Pancreas (tissue), 10 donors: ENCODE data around the gene SLC41A1. TPM values are rescaled to one million over a fixed set of nuclear protein-coding genes. Genes with fewer than 3 reads are reported as not detected.
A peak's percentile ranks its signal among the peaks of the same experiment; 100 is the strongest.

Experiments used
- ATAC-seq, 4 donors: fragments of 200-7000 bp; cut with Tn5 transposase; one replicate each; pipeline versions ENCODE4 v1.8.0 to v1.9.1; 2020; ENCODE audit warnings: mild to moderate bottlenecking in 4 of 4, moderate library complexity in 4 of 4
- DNase-seq, 6 donors: peaks; one replicate each; pipeline ENCODE4 v3.0.0-alpha.2; 2020
- FAIRE-seq: peaks from 2 replicates; lab custom pipeline; 2012; peaks lifted over from hg19 to GRCh38; lab: Jason Lieb, UNC
- H3K27ac ChIP-seq, 4 donors: fragments of 200-600 bp; sonication (generic); 1 replicate in 3 of 4; 2 replicates in 1 of 4; pipeline versions ENCODE4 v1.5.0 to v1.8.0; 2020
- H3K27me3 ChIP-seq, 4 donors: fragments of 200-600 bp; one replicate each; pipeline ENCODE4 v1.8.0; 2021
- H3K36me3 ChIP-seq, 3 donors: fragments of 200-600 bp; sonication (generic) in 1 of 3; one replicate each; pipeline versions ENCODE4 v1.5.0 to v1.8.0; 2020 to 2021
- H3K4me1 ChIP-seq, 3 donors: fragments of 200-600 bp; one replicate each; pipeline ENCODE4 v1.8.0; 2021
- H3K4me3 ChIP-seq, 4 donors: fragments of 200-600 bp; sonication (generic) in 2 of 4; one replicate each; pipeline versions ENCODE4 v1.5.0 to v1.8.0; 2020 to 2021
- H3K9me3 ChIP-seq, 4 donors: fragments of 200-600 bp; one replicate each; pipeline ENCODE4 v1.8.0; 2021
- WGBS, 2 donors: extraction: QIAGEN DNeasy Blood & Tissue Kit; methylation state at CpG; one replicate each; pipeline ENCODE4 v1.1.7; 2013; 5-methylcytosine and 5-hydroxymethylcytosine counted together
- intact Hi-C, 3 donors: fragments of 100-400 bp; cut with DNase I; formaldehyde crosslinking; loops; one replicate each; pipeline versions ENCODE4 v1.11.1 to v1.14.2; 2022
- polyA plus RNA-seq, 2 donors: library from polyadenylated mRNA; stranded (reverse); fragments of 200-250 nt; gene quantifications; one replicate each; pipeline ENCODE4 v1.2.3, GENCODE V29; 2013
- total RNA-seq, 6 donors: library from RNA; stranded (reverse); fragmentation: NEBNext Ultra II Directional in 4 of 6; extraction: Animal tissue kit (Norgen Biotek cat#: 25700) in 4 of 6; gene quantifications; one replicate each; pipeline versions ENCODE4 v1.2.1 to v1.2.4, GENCODE V29; 2021 to 2023
- TF ChIP-seq, protein P1 (sequence below), 4 donors: fragments of 200-600 bp; sonication (generic) in 3 of 4; IDR thresholded peaks; one replicate each; pipeline versions ENCODE4 v1.5.0 to v1.8.0; 2021; ENCODE audit warnings: antibody characterized with exemption in 4 of 4
- donor health status: healthy with polysubstance abuse.
- donor health status: DM: no; HTN: no; CAD: no; lungs with moderate emphysema.
- donor health status: DM: no; HTN: no; CAD: no.
- donor health status: control.
- donor health status: control.
- donor health status: Bipolar disorder and iron deficiency.
- donor health status: DM: yes; HTN: yes; CAD: no.
- donor health status: DM: no; HTN: no; CAD: no.
- donor health status: DM: no; HTN: no; CAD: no.
- donor health status: DM: yes; HTN: yes; CAD: no.

Gene SLC41A1
- total and polyA plus RNA-seq, 8 donors = 20.7 to 57.7 (median 36.8) TPM

DNA sequence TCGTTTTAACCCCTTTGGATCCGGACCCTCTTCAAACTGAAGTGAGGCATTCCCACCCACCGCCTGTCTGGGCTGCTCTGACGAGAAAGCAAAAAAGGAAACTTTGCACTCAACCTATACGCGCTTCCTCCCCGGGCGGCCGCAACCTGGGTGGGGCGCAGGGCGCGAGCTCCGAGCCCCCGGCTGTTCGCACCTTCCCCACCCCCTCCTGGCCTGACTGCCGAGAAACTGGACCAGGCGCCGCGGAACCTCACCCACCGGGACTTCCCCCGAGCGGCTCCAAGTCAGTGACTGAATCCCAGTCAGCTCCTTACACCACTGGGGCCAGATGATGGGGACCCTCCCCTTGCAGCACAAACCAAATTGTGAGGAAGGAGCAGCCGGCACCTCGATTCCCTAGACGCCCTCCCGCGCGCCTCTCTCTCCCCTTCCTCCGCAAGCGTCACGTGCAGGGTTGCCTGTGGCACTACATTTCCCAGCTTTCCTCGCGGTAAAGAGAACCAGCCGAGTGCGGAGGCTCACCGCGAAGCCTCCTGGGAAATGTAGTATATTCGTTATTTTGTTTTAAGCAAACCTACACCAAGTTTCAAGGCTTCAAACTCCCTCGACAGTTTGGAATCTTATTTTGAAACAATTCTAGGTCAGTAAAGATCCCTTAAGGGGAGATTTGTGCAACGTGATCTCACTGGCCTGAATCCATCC is 37.8 kb downstream of the SLC41A1 start, which contains the start of gene RAB29:
Gene RAB29, minus strand, starts transcription at position 468 of the 702 bp plus-strand sequence. CDS start 526 bp downstream, outside the sequence.
- TF ChIP-seq, protein P1, sequence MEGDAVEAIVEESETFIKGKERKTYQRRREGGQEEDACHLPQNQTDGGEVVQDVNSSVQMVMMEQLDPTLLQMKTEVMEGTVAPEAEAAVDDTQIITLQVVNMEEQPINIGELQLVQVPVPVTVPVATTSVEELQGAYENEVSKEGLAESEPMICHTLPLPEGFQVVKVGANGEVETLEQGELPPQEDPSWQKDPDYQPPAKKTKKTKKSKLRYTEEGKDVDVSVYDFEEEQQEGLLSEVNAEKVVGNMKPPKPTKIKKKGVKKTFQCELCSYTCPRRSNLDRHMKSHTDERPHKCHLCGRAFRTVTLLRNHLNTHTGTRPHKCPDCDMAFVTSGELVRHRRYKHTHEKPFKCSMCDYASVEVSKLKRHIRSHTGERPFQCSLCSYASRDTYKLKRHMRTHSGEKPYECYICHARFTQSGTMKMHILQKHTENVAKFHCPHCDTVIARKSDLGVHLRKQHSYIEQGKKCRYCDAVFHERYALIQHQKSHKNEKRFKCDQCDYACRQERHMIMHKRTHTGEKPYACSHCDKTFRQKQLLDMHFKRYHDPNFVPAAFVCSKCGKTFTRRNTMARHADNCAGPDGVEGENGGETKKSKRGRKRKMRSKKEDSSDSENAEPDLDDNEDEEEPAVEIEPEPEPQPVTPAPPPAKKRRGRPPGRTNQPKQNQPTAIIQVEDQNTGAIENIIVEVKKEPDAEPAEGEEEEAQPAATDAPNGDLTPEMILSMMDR (IDR thresholded peaks at IDR 0.05) = no peak
- peak within 1 kb of the TSS in 1 of 4 donors; percentile 24 for H3K27ac ChIP-seq
- intact Hi-C loops = no loop called here
- FAIRE-seq (no peak), ATAC-seq (peak; percentile 97 to 99 (median 98)), DNase-seq (peak; percentile 63 to 85 (median 78))
- 0% methylated on average over 40 of the region's 40 CpGs for WGBS, 2 donors
- no peaks in the 10 kb centered on the region for H3K36me3 ChIP-seq
- peaks cover 0 to 3% (median 0%) of the 10 kb centered on the region in 3 donors for H3K4me1 ChIP-seq
- H3K4me3 ChIP-seq = peak within 1 kb of the TSS; percentile 66 to 81 (median 74)
- no peaks in the 10 kb centered on the region for H3K27me3 ChIP-seq
- H3K9me3 ChIP-seq = no peaks in the 10 kb centered on the region

DNA sequence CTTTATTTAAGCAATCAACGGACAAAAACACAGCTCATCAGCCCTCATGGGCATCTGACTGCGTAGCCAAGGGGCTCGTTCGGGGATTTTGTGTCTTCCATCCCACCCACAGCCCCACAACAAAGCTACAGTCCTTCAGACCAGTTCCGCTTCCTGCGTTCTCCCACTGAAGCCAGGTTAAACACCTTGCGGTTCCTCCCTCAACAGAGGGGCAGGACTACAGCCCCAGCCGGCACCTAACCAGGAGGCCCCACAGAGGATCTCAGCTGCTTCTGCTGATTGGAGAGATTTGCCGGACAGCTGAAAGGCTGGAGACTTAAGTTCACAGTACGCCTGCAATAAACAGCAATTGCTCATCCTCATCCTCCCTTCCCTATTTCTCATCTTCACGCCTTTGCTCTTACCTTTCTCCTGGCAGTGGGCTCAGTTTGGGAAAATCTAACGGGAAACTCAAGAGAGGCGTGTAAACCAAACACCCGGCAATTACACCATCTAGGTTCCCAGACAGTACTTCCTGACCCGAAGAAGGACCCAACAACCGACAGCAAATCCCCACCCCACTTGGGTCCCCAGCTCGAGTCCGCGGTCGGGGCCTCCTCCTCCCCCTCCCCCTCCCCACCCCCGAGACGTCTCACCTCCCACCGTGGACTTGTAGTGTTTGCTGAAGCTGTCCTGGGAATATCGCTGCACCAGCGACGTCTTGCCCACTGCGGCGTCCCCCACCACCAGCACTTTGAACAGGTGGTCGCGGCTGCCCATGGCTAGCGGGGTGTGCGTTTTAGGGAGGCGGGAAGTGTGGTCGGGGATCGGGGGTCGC is 38.6 kb downstream of the SLC41A1 start:
- H3K27me3 ChIP-seq = no peaks in the 10 kb centered on the region
- peaks cover 0 to 3% (median 0%) of the 10 kb centered on the region in 3 donors for H3K4me1 ChIP-seq
- H3K9me3 ChIP-seq = no peaks in the 10 kb centered on the region
- ATAC-seq = peak; percentile 36 to 52 (median 44)
- no peaks in the 10 kb centered on the region for H3K36me3 ChIP-seq
- H3K4me3 ChIP-seq = peak overlapping the region; percentile 66 to 81 (median 74)
- peak in 3 of 6 donors; percentile 33 to 56 (median 39) for DNase-seq
- TF ChIP-seq, protein P1 (IDR thresholded peaks at IDR 0.05) = no peak
- 20 to 21% methylated on average over 34 to 36 of the region's 36 CpGs for whole genome bisulfite sequencing, 2 donors
- no peak for FAIRE-seq
- intact Hi-C loops = no loop called here
- H3K27ac ChIP-seq = no peak overlapping the region

DNA sequence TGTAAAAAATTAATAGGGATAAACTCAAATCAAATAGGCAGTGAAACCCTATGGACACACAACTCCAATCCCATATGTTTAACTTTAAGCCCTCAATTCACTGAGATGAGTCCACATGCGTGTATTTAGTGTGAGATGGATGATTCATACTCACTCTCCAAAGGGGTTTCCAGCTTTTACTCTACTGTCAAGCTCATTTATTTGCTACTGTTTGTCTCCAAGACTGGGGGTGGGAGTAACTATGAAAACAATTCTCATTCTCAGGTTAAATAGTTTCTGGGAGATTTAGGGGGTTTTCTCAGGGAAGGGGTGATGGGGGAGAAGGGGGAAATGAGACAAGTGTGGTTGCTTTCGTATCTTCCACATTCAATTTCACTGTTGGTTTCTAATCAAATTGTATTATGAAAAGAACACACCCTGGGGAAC is 40.4 kb downstream of the SLC41A1 start:
- ATAC-seq (no peak), DNase-seq (no peak), FAIRE-seq (no peak)
- WGBS, 2 donors = 89 to 93% methylated on average over 2 of the region's 2 CpGs
- H3K4me1 ChIP-seq = peaks cover 0 to 3% (median 0%) of the 10 kb centered on the region in 3 donors
- no peaks in the 10 kb centered on the region for H3K9me3 ChIP-seq
- H3K4me3 ChIP-seq = no peak overlapping the region
- H3K27ac ChIP-seq = no peak overlapping the region
- H3K36me3 ChIP-seq = no peaks in the 10 kb centered on the region
- intact Hi-C loops = no loop called here
- H3K27me3 ChIP-seq = no peaks in the 10 kb centered on the region
- TF ChIP-seq, protein P1 (IDR thresholded peaks at IDR 0.05) = no peak

DNA sequence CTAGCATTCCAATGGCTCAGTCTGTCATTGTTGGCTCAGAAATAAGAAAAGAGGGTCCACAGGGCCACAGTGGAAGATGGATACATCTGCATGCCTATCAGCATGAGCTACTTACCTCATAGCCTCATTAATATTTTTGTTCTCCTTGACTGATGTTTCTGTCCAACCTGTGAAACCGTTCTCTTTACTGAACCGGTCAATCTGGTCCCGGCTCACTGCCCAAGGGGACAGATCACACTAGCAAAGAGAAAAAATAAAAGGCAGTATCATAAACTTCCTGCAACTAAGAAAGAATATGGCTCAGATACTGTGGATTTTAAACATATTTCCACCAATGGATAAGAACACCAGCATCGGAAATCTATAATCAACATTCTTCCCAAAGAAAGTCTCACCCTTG is 42.4 kb downstream of the SLC41A1 start:
- DNase-seq (no peak), FAIRE-seq (no peak), ATAC-seq (no peak)
- intact Hi-C loops = no loop called here
- Histone ChIP-seq H3K4me3 (no peak overlapping the region), H3K27ac (no peak overlapping the region), H3K27me3 (no peaks in the 10 kb centered on the region), H3K36me3 (no peaks in the 10 kb centered on the region), H3K4me1 (no peaks in the 10 kb centered on the region), H3K9me3 (no peaks in the 10 kb centered on the region)
- TF ChIP-seq, protein P1 (IDR thresholded peaks at IDR 0.05) = no peak
- WGBS, 2 donors = 79 to 80% methylated on average over 4 of the region's 4 CpGs
